Measurements from ENCODE around the gene VAV3. TPM values are rescaled to one million over a fixed set of nuclear protein-coding genes. Genes with fewer than 3 reads are reported as not detected.

VAV3 gene
- total and polyA plus RNA-seq, 2 donors from 2014 or later: 61.6 to 87.5 TPM

- FAIRE-seq: no peak
- intact Hi-C loops (cut with DNase I): no loop called here
- H3K4me3 ChIP-seq (ENCODE audit: low read length in 3 of 3): no peak overlapping the region
Observed at GRCh38 chr1:107942814-107943213, 22.2 kb downstream of the VAV3 start.

GRCh38 chr1:107941531-107941930, 23.4 kb downstream of the VAV3 start:
- DNase-seq (no peak), FAIRE-seq (no peak)
- Histone ChIP-seq H3K9me3 (ENCODE audit: control insufficient read depth in 2 of 3, insufficient read depth in 1 of 3, low read length in 3 of 3) (no peaks in the 10 kb centered on the region), H3K9ac (ENCODE audit: low read length in 3 of 3) (no peak overlapping the region), H3K4me1 (ENCODE audit: control insufficient read depth in 2 of 3, insufficient read depth in 2 of 3, low read depth in 1 of 3, low read length in 3 of 3) (peaks cover 0 to 2% (median 1%) of the 10 kb centered on the region in 3 donors), H3K4me3 (ENCODE audit: low read length in 3 of 3) (no peak overlapping the region), H3K27ac (ENCODE audit: low read depth in 2 of 2, low read length in 2 of 2) (no peak overlapping the region), H3K27me3 (ENCODE audit: control insufficient read depth, insufficient read depth, low read length) (no peaks in the 10 kb centered on the region), H3K36me3 (ENCODE audit: control insufficient read depth in 2 of 3, insufficient read depth in 3 of 3, low read length in 3 of 3) (no peaks in the 10 kb centered on the region)
- intact Hi-C loops (cut with DNase I): no loop called here
- TF ChIP-seq CTCF (IDR thresholded peaks at IDR 0.05; ENCODE audit: borderline replicate concordance, extremely low read depth, insufficient read depth): no peak

More at GRCh38 chr1:107942814-107943213, 22.2 kb downstream of the VAV3 start:
- H3K36me3 ChIP-seq (ENCODE audit: control insufficient read depth in 2 of 3, insufficient read depth in 3 of 3, low read length in 3 of 3): no peaks in the 10 kb centered on the region
- no peaks in the 10 kb centered on the region for H3K4me1 ChIP-seq (ENCODE audit: control insufficient read depth in 2 of 3, insufficient read depth in 2 of 3, low read depth in 1 of 3, low read length in 3 of 3)
- no peaks in the 10 kb centered on the region for H3K27me3 ChIP-seq (ENCODE audit: control insufficient read depth, insufficient read depth, low read length)
- H3K27ac ChIP-seq (ENCODE audit: low read depth in 2 of 2, low read length in 2 of 2): no peak overlapping the region
- no peak for DNase-seq
- H3K9ac ChIP-seq (ENCODE audit: low read length in 3 of 3): no peak overlapping the region
- no peaks in the 10 kb centered on the region for H3K9me3 ChIP-seq (ENCODE audit: control insufficient read depth in 2 of 3, insufficient read depth in 1 of 3, low read length in 3 of 3)
- TF ChIP-seq CTCF (IDR thresholded peaks at IDR 0.05; ENCODE audit: borderline replicate concordance, extremely low read depth, insufficient read depth): no peak

- intact Hi-C loops (cut with DNase I): no loop called here
- no peak for DNase-seq
- Histone ChIP-seq H3K4me1 (ENCODE audit: control insufficient read depth in 2 of 3, insufficient read depth in 2 of 3, low read depth in 1 of 3, low read length in 3 of 3) (peaks cover 0 to 4% (median 2%) of the 10 kb centered on the region in 3 donors), H3K9ac (ENCODE audit: low read length in 3 of 3) (no peak overlapping the region), H3K36me3 (ENCODE audit: control insufficient read depth in 2 of 3, insufficient read depth in 3 of 3, low read length in 3 of 3) (no peaks in the 10 kb centered on the region), H3K9me3 (ENCODE audit: control insufficient read depth in 2 of 3, insufficient read depth in 1 of 3, low read length in 3 of 3) (no peaks in the 10 kb centered on the region), H3K27ac (ENCODE audit: low read depth in 2 of 2, low read length in 2 of 2) (no peak overlapping the region), H3K4me3 (ENCODE audit: low read length in 3 of 3) (no peak overlapping the region), H3K27me3 (ENCODE audit: control insufficient read depth, insufficient read depth, low read length) (no peaks in the 10 kb centered on the region)
- no peak for FAIRE-seq
- no peak for TF ChIP-seq CTCF (IDR thresholded peaks at IDR 0.05; ENCODE audit: borderline replicate concordance, extremely low read depth, insufficient read depth)
Observed at GRCh38 chr1:107941123-107941522, 23.9 kb downstream of the VAV3 start.

- DNase-seq (no peak), FAIRE-seq (no peak)
- H3K27ac ChIP-seq (ENCODE audit: low read depth in 2 of 2, low read length in 2 of 2): no peak overlapping the region
- no peaks in the 10 kb centered on the region for H3K9me3 ChIP-seq (ENCODE audit: control insufficient read depth in 2 of 3, insufficient read depth in 1 of 3, low read length in 3 of 3)
- TF ChIP-seq CTCF (IDR thresholded peaks at IDR 0.05; ENCODE audit: borderline replicate concordance, extremely low read depth, insufficient read depth): no peak
- no peak overlapping the region for H3K4me3 ChIP-seq (ENCODE audit: low read length in 3 of 3)
- intact Hi-C loops (cut with DNase I): no loop called here
- H3K9ac ChIP-seq (ENCODE audit: low read length in 3 of 3): no peak overlapping the region
- H3K4me1 ChIP-seq (ENCODE audit: control insufficient read depth in 2 of 3, insufficient read depth in 2 of 3, low read depth in 1 of 3, low read length in 3 of 3): peaks cover 0 to 4% (median 2%) of the 10 kb centered on the region in 3 donors
- H3K36me3 ChIP-seq (ENCODE audit: control insufficient read depth in 2 of 3, insufficient read depth in 3 of 3, low read length in 3 of 3): no peaks in the 10 kb centered on the region
- H3K27me3 ChIP-seq (ENCODE audit: control insufficient read depth, insufficient read depth, low read length): no peaks in the 10 kb centered on the region
Observed at GRCh38 chr1:107940701-107941100, 24.3 kb downstream of the VAV3 start.
